Measurements from ENCODE around the gene PTH2R.

Gene PTH2R

GRCh38 chr2:208384637-208385036, 22.0 kb upstream of the PTH2R start:
- no peak overlapping the region for H4K8ac ChIP-seq (ENCODE audit: low read depth, low read length)
- no peaks in the 10 kb centered on the region for H3K79me1 ChIP-seq (ENCODE audit: low read depth, low read length)
- no peak overlapping the region for H2BK120ac ChIP-seq (ENCODE audit: low read depth, low read length)
- DNase-seq (ENCODE audit: low spot score) = no peak
- H3K4me3 ChIP-seq (ENCODE audit: low read length in 2 of 2) = no peak overlapping the region
- H3K36me3 ChIP-seq (replicated peaks in 1 of 2; ENCODE audit: control insufficient read depth in 2 of 2, insufficient read depth in 2 of 2, low read length in 2 of 2) = no peaks in the 10 kb centered on the region
- no peak overlapping the region for H3K23ac ChIP-seq (ENCODE audit: low read depth, low read length, poor library complexity)
- no peak overlapping the region for H2AK5ac ChIP-seq (ENCODE audit: low read depth, low read length)
- no peaks in the 10 kb centered on the region for H3K4me1 ChIP-seq (ENCODE audit: control insufficient read depth in 2 of 2, insufficient read depth in 1 of 2, low read depth in 1 of 2, low read length in 2 of 2)
- peaks cover 0 to 5% (median 2%) of the 10 kb centered on the region in 3 experiments for H3K27me3 ChIP-seq (ENCODE audit: control insufficient read depth in 3 of 3, insufficient read depth in 3 of 3, low read depth in 1 of 3, low read length in 3 of 3)
- no peak overlapping the region for H3K14ac ChIP-seq (ENCODE audit: low read length)
- WGBS, 2 donors (ENCODE audit: extremely low coverage in 2 of 2, insufficient read length in 2 of 2, insufficient replicate concordance in 1 of 2) = no CpG with 5 or more reads among the region's 4 CpGs
- no peak overlapping the region for H2AFZ ChIP-seq (ENCODE audit: low read length)
- H3K9me3 ChIP-seq (replicated peaks in 1 of 2; ENCODE audit: control insufficient read depth in 2 of 2, insufficient read depth in 1 of 2, low read depth in 1 of 2, low read length in 2 of 2) = peaks cover 0 to 2% of the 10 kb centered on the region in 2 donors
- no peak overlapping the region for H3K27ac ChIP-seq (replicated peaks; ENCODE audit: low read length)
- no peak overlapping the region for H3K18ac ChIP-seq (ENCODE audit: low read length)
- H3K4ac ChIP-seq (ENCODE audit: low read length) = no peak overlapping the region
- no peak overlapping the region for H2BK5ac ChIP-seq (ENCODE audit: low read length)
- H3K4me2 ChIP-seq (ENCODE audit: insufficient read depth, low read length, poor library complexity, severe bottlenecking) = no peak overlapping the region
- H2BK12ac ChIP-seq (ENCODE audit: low read length) = no peak overlapping the region
- no peak overlapping the region for H4K91ac ChIP-seq (ENCODE audit: low read depth, low read length, poor library complexity)
- no peak overlapping the region for H2BK15ac ChIP-seq (ENCODE audit: low read length)
- no peak overlapping the region for H3K9ac ChIP-seq (ENCODE audit: low read depth, low read length, poor library complexity)

- no peak for DNase-seq (ENCODE audit: low spot score)
- no peak overlapping the region for H3K4me2 ChIP-seq (ENCODE audit: insufficient read depth, low read length, poor library complexity, severe bottlenecking)
- H3K79me1 ChIP-seq (ENCODE audit: low read depth, low read length) = no peaks in the 10 kb centered on the region
- H3K9ac ChIP-seq (ENCODE audit: low read depth, low read length, poor library complexity) = no peak overlapping the region
- no peaks in the 10 kb centered on the region for H3K4me1 ChIP-seq (ENCODE audit: control insufficient read depth in 2 of 2, insufficient read depth in 1 of 2, low read depth in 1 of 2, low read length in 2 of 2)
- H2BK12ac ChIP-seq (ENCODE audit: low read length) = no peak overlapping the region
- no peak overlapping the region for H3K18ac ChIP-seq (ENCODE audit: low read length)
- H3K4me3 ChIP-seq (ENCODE audit: low read length in 2 of 2) = no peak overlapping the region
- H3K14ac ChIP-seq (ENCODE audit: low read length) = no peak overlapping the region
- no peaks in the 10 kb centered on the region for H3K36me3 ChIP-seq (replicated peaks in 1 of 2; ENCODE audit: control insufficient read depth in 2 of 2, insufficient read depth in 2 of 2, low read length in 2 of 2)
- H3K27me3 ChIP-seq (ENCODE audit: control insufficient read depth in 3 of 3, insufficient read depth in 3 of 3, low read depth in 1 of 3, low read length in 3 of 3) = peaks cover 0 to 5% (median 2%) of the 10 kb centered on the region in 3 experiments
- no peak overlapping the region for H2AFZ ChIP-seq (ENCODE audit: low read length)
- H2AK5ac ChIP-seq (ENCODE audit: low read depth, low read length) = no peak overlapping the region
- H3K27ac ChIP-seq (replicated peaks; ENCODE audit: low read length) = no peak overlapping the region
- no peak overlapping the region for H2BK5ac ChIP-seq (ENCODE audit: low read length)
- no peak overlapping the region for H3K4ac ChIP-seq (ENCODE audit: low read length)
- H3K23ac ChIP-seq (ENCODE audit: low read depth, low read length, poor library complexity) = no peak overlapping the region
- H2BK120ac ChIP-seq (ENCODE audit: low read depth, low read length) = no peak overlapping the region
- no peaks in the 10 kb centered on the region for H3K9me3 ChIP-seq (replicated peaks in 1 of 2; ENCODE audit: control insufficient read depth in 2 of 2, insufficient read depth in 1 of 2, low read depth in 1 of 2, low read length in 2 of 2)
- no peak overlapping the region for H4K91ac ChIP-seq (ENCODE audit: low read depth, low read length, poor library complexity)
- H2BK15ac ChIP-seq (ENCODE audit: low read length) = no peak overlapping the region
- no peak overlapping the region for H4K8ac ChIP-seq (ENCODE audit: low read depth, low read length)
- no CpG with 5 or more reads among the region's 2 CpGs for WGBS, 2 donors (ENCODE audit: extremely low coverage in 2 of 2, insufficient read length in 2 of 2, insufficient replicate concordance in 1 of 2)
Measured at GRCh38 chr2:208386541-208386940, 20.1 kb upstream of the PTH2R start.

- Histone ChIP-seq H2BK12ac (ENCODE audit: low read length) (no peak overlapping the region), H2AFZ (ENCODE audit: low read length) (no peak overlapping the region), H3K9me3 (replicated peaks in 1 of 2; ENCODE audit: control insufficient read depth in 2 of 2, insufficient read depth in 1 of 2, low read depth in 1 of 2, low read length in 2 of 2) (peaks cover 3 to 16% of the 10 kb centered on the region in 2 donors), H3K4me2 (ENCODE audit: insufficient read depth, low read length, poor library complexity, severe bottlenecking) (no peak overlapping the region), H3K79me1 (ENCODE audit: low read depth, low read length) (no peaks in the 10 kb centered on the region), H4K8ac (ENCODE audit: low read depth, low read length) (no peak overlapping the region), H3K27ac (replicated peaks; ENCODE audit: low read length) (no peak overlapping the region), H3K9ac (ENCODE audit: low read depth, low read length, poor library complexity) (no peak overlapping the region), H3K4me1 (ENCODE audit: control insufficient read depth in 2 of 2, insufficient read depth in 1 of 2, low read depth in 1 of 2, low read length in 2 of 2) (no peaks in the 10 kb centered on the region), H2AK5ac (ENCODE audit: low read depth, low read length) (no peak overlapping the region), H2BK5ac (ENCODE audit: low read length) (no peak overlapping the region), H3K23ac (ENCODE audit: low read depth, low read length, poor library complexity) (no peak overlapping the region), H3K4me3 (ENCODE audit: low read length in 2 of 2) (no peak overlapping the region), H4K91ac (ENCODE audit: low read depth, low read length, poor library complexity) (no peak overlapping the region), H3K14ac (ENCODE audit: low read length) (no peak overlapping the region), H2BK15ac (ENCODE audit: low read length) (no peak overlapping the region), H3K36me3 (replicated peaks in 1 of 2; ENCODE audit: control insufficient read depth in 2 of 2, insufficient read depth in 2 of 2, low read length in 2 of 2) (no peaks in the 10 kb centered on the region), H3K4ac (ENCODE audit: low read length) (no peak overlapping the region), H2BK120ac (ENCODE audit: low read depth, low read length) (no peak overlapping the region), H3K27me3 (ENCODE audit: control insufficient read depth in 3 of 3, insufficient read depth in 3 of 3, low read depth in 1 of 3, low read length in 3 of 3) (no peaks in the 10 kb centered on the region), H3K18ac (ENCODE audit: low read length) (no peak overlapping the region)
- DNase-seq (ENCODE audit: low spot score) = no peak
- no CpG with 5 or more reads among the region's 3 CpGs for whole genome bisulfite sequencing, 2 donors (ENCODE audit: extremely low coverage in 2 of 2, insufficient read length in 2 of 2, insufficient replicate concordance in 1 of 2)
Measured at GRCh38 chr2:208389940-208390339, 16.7 kb upstream of the PTH2R start.

- H2BK5ac ChIP-seq (ENCODE audit: low read length) = no peak overlapping the region
- no peak overlapping the region for H3K9ac ChIP-seq (ENCODE audit: low read depth, low read length, poor library complexity)
- no peak overlapping the region for H3K27ac ChIP-seq (replicated peaks; ENCODE audit: low read length)
- no peak overlapping the region for H3K4me2 ChIP-seq (ENCODE audit: insufficient read depth, low read length, poor library complexity, severe bottlenecking)
- H2AFZ ChIP-seq (ENCODE audit: low read length) = no peak overlapping the region
- no peak overlapping the region for H2BK12ac ChIP-seq (ENCODE audit: low read length)
- peaks cover 6 to 16% of the 10 kb centered on the region in 2 donors for H3K9me3 ChIP-seq (replicated peaks in 1 of 2; ENCODE audit: control insufficient read depth in 2 of 2, insufficient read depth in 1 of 2, low read depth in 1 of 2, low read length in 2 of 2)
- H3K4me1 ChIP-seq (ENCODE audit: control insufficient read depth in 2 of 2, insufficient read depth in 1 of 2, low read depth in 1 of 2, low read length in 2 of 2) = no peaks in the 10 kb centered on the region
- H3K14ac ChIP-seq (ENCODE audit: low read length) = no peak overlapping the region
- H2BK120ac ChIP-seq (ENCODE audit: low read depth, low read length) = no peak overlapping the region
- H3K4me3 ChIP-seq (ENCODE audit: low read length in 2 of 2) = no peak overlapping the region
- no peak overlapping the region for H2AK5ac ChIP-seq (ENCODE audit: low read depth, low read length)
- H3K23ac ChIP-seq (ENCODE audit: low read depth, low read length, poor library complexity) = no peak overlapping the region
- no peaks in the 10 kb centered on the region for H3K79me1 ChIP-seq (ENCODE audit: low read depth, low read length)
- no CpG with 5 or more reads among the region's 3 CpGs for WGBS, 2 donors (ENCODE audit: extremely low coverage in 2 of 2, insufficient read length in 2 of 2, insufficient replicate concordance in 1 of 2)
- no peaks in the 10 kb centered on the region for H3K36me3 ChIP-seq (replicated peaks in 1 of 2; ENCODE audit: control insufficient read depth in 2 of 2, insufficient read depth in 2 of 2, low read length in 2 of 2)
- no peak overlapping the region for H4K91ac ChIP-seq (ENCODE audit: low read depth, low read length, poor library complexity)
- H3K18ac ChIP-seq (ENCODE audit: low read length) = no peak overlapping the region
- no peaks in the 10 kb centered on the region for H3K27me3 ChIP-seq (ENCODE audit: control insufficient read depth in 3 of 3, insufficient read depth in 3 of 3, low read depth in 1 of 3, low read length in 3 of 3)
- no peak overlapping the region for H4K8ac ChIP-seq (ENCODE audit: low read depth, low read length)
- H2BK15ac ChIP-seq (ENCODE audit: low read length) = no peak overlapping the region
- no peak for DNase-seq (ENCODE audit: low spot score)
- H3K4ac ChIP-seq (ENCODE audit: low read length) = no peak overlapping the region
Measured at GRCh38 chr2:208392300-208392699, 14.3 kb upstream of the PTH2R start.
